ENCODE data around the gene TMEM239. TPM values are rescaled to one million over a fixed set of nuclear protein-coding genes. Genes with fewer than 3 reads are reported as not detected.

The TMEM239 gene
- polyA plus RNA-seq, 2 of the 4 experiments (the other 2 are of a cell fraction): not detected

- CTCF ChIA-PET: interaction anchor here (0.9 to 2.0 kb wide), 3 partner anchors 16 to 82 kb away, joined by 3 to 8 read pairs (median 4); no protein-coding TSS in a partner anchor
- 89% methylated on average over 14 of the region's 14 CpGs for WGBS (ENCODE audit: missing lambda C conversion rate)
- FAIRE-seq: no peak
Observed at GRCh38 chr20:2834401-2835110, 18.4 kb downstream of the TMEM239 start.

GRCh38 chr20:2835331-2835796 lies 19.2 kb downstream of the TMEM239 start:
- ChIA-PET POLR2A (no interaction called here), CTCF (interaction anchor here (1.4 kb wide), 2 partner anchors 17 to 21 kb away, joined by 3 to 7 read pairs; partner anchors contain the start of gene C20orf141)
- DNase-seq (ENCODE audit: low read depth in 1 of 2, low spot score in 1 of 2): no peak
- 82% methylated on average over 5 of the region's 6 CpGs for WGBS (ENCODE audit: missing lambda C conversion rate)
- no peak for TF ChIP-seq FOSB (CRISPR knock-in tag; IDR thresholded peaks at IDR 0.05)
- TF ChIP-seq TP53 (CRISPR knock-in tag; IDR thresholded peaks at IDR 0.05): no peak
- Histone ChIP-seq H3K27ac (no peak overlapping the region), H3K4me1 (peaks cover 16% of the 10 kb centered on the region), H3K4me2 (no peak overlapping the region), H3K9me3 (no peaks in the 10 kb centered on the region), H3K4me3 (no peak overlapping the region)
- ATAC-seq: no peak
- FAIRE-seq: no peak

More at GRCh38 chr20:2834401-2835110, 18.4 kb downstream of the TMEM239 start:
- H3K4me3 ChIP-seq: no peak overlapping the region
- no peak overlapping the region for H3K4me2 ChIP-seq
- no peaks in the 10 kb centered on the region for H3K9me3 ChIP-seq
- ATAC-seq: no peak
- DNase-seq (ENCODE audit: low read depth in 1 of 2, low spot score in 1 of 2): no peak
- TF ChIP-seq EHF (CRISPR knock-in tag; IDR thresholded peaks at IDR 0.05) (no peak), ZSCAN20 (CRISPR knock-in tag; IDR thresholded peaks at IDR 0.05) (no peak), TP53 (CRISPR knock-in tag; IDR thresholded peaks at IDR 0.05) (no peak), RARB (CRISPR knock-in tag; IDR thresholded peaks at IDR 0.05) (no peak), HES2 (IDR thresholded peaks at IDR 0.05) (no peak), CBX8 (IDR thresholded peaks at IDR 0.05) (no peak), RNF2 (IDR thresholded peaks at IDR 0.05; ENCODE audit: borderline replicate concordance, low read depth) (no peak), EHMT2 (IDR thresholded peaks at IDR 0.05; ENCODE audit: low read depth) (no peak), MAX (IDR thresholded peaks at IDR 0.05) (no peak), FOSL2 (IDR thresholded peaks at IDR 0.05) (no peak), FOSL2 (CRISPR knock-in tag; IDR thresholded peaks at IDR 0.05) (no peak), POLR2AphosphoS2 (conservative IDR thresholded peaks at IDR 0.05; ENCODE audit: low read length) (no peak)
- H3K27ac ChIP-seq: no peak overlapping the region
- peaks cover 11% of the 10 kb centered on the region for H3K4me1 ChIP-seq
- POLR2A ChIA-PET: interaction anchor here (2.1 kb wide), 1 partner anchor 13 kb away, joined by 7 read pairs; no protein-coding TSS in a partner anchor

GRCh38 chr20:2836035-2836434 lies 19.9 kb downstream of the TMEM239 start:
- H3K27ac ChIP-seq: no peak overlapping the region
- DNase-seq (ENCODE audit: low read depth in 1 of 2, low spot score in 1 of 2) (no peak), ATAC-seq (no peak), FAIRE-seq (no peak)
- TF ChIP-seq ZFP36 (IDR thresholded peaks at IDR 0.05; ENCODE audit: borderline replicate concordance, partially characterized antibody) (no peak), EP300 (IDR thresholded peaks at IDR 0.05) (no peak), HES2 (IDR thresholded peaks at IDR 0.05) (no peak), E2F6 (IDR thresholded peaks at IDR 0.05; ENCODE audit: borderline replicate concordance, low read depth) (no peak), SREBF2 (IDR thresholded peaks at IDR 0.05) (no peak), HOXB13 (CRISPR knock-in tag; IDR thresholded peaks at IDR 0.05; ENCODE audit: low read depth) (no peak), MYC (IDR thresholded peaks at IDR 0.05; ENCODE audit: borderline replicate concordance, low read length) (no peak), RNF2 (IDR thresholded peaks at IDR 0.05; ENCODE audit: borderline replicate concordance, low read depth) (no peak), CBX2 (IDR thresholded peaks at IDR 0.05; ENCODE audit: borderline replicate concordance, low read depth) (no peak), GATA3 (IDR thresholded peaks at IDR 0.05; ENCODE audit: borderline replicate concordance) (no peak), MAZ (IDR thresholded peaks at IDR 0.05; ENCODE audit: borderline replicate concordance, low read depth, low read length) (no peak)
- ChIA-PET CTCF (interaction anchor here (0.7 to 1.4 kb wide), 4 partner anchors 16 to 93 kb away, joined by 3 to 7 read pairs (median 3); partner anchors contain the start of gene C20orf141), POLR2A (no interaction called here)
- H3K4me1 ChIP-seq: peaks cover 16% of the 10 kb centered on the region
- H3K4me3 ChIP-seq: no peak overlapping the region
- H3K9me3 ChIP-seq: no peaks in the 10 kb centered on the region
- WGBS (ENCODE audit: missing lambda C conversion rate): 75% methylated on average over 5 of the region's 5 CpGs
- no peak overlapping the region for H3K4me2 ChIP-seq

Data from A549 (cell line).